NCI-H2107 treated with DMSO at 0.1 percent for 48 hours (cell line): ENCODE measurements around the gene TBX1.

Experiments used
- DNase-seq: peaks from one replicate; lab custom pipeline; 2025; ENCODE audit not compliant: unreplicated experiment; lab: John Stamatoyannopoulos, UW

Gene TBX1

GRCh38 chr22:19810381-19811201 lies 50.0 kb downstream of the TBX1 start:
- DNase-seq: no peak

DNA sequence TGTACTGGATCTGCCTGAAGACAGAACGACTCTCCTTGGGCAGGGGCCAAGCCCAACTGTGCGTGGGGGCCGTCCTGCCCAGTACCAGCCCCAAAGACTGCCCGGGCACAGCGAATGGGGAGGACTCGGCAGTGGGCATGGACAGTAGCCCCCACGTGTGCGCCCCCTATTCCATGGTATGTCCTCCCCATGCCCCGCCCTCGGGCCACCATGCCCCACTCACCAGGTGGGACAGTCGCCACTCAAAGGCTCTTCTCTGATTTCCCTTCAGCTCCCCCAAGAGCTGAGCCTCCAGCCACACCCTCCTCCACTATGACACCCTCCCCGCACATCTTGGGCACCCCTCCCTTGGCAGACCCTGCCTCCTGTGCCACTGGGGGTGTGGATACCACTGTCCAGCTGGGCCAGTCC lies 50.6 kb downstream of the TBX1 start:
- no peak for DNase-seq

DNA sequence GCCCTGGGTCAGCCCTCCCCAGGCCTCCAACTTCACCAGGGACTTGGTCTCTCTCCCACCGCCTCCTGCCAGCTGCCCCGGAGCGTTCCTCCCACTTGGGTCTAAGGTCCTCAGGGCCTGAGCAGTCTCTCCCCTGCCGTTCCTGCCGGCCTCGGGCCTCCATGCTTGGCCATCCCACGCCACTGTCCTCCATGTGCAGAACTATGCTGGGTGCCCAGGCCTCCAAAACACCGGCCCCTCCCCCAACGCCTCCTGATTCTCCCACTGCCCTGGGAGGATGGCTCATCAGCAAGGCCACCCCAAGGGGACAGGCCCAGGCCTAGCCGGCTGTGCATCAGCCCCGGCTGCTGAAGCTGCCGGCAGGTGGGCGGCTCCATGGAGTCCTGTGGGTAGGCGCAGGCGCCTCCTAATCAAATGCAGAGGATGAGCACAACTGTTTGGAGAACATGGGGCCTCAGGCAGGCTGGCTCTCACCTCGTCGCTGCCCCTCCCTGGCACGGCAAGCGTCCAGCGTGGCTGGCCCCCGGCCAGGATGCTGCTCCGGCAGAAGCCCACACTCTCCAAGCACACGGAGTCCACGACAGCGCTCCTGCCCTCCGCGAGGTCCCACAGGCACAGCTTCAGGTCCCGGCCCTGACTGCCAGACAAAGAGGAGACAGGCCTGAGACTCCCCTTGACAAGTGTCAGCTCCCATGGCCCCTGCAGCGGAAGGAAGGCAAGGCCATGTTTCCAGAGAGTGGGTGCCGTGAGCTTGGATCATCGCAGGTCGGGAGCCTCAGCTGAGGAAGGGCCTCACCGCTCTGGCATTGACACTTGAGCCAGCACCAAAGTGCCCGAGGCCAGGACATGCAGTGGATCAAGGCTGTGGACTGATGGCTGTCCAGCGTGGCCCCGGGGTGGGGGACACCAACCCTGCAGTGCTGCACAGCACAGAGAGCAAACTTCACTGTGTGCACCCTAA lies 51.5 kb downstream of the TBX1 start:
- no peak for DNase-seq

DNA sequence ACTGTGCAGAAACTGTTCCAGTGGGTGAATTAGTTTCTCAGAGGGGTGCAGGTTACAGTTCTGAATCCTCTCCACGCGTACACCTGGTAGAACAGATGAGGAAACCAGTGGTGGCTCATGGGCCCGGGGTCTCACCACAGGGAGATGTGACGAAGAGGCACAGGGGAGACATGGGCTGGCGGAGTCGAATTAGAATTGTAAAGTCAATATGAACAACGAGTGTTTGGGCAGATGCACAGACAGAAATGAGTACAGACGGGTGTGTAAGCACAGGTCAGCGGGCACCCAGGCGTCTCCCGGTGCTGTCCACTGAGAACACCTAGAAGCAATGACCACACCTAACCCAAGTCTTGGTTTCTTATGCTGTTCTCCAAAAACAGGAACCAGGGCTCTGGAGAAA lies 52.3 kb downstream of the TBX1 start:
- no peak for DNase-seq

- no peak for DNase-seq
Observed at GRCh38 chr22:19814428-19814827, 53.9 kb downstream of the TBX1 start.

DNA sequence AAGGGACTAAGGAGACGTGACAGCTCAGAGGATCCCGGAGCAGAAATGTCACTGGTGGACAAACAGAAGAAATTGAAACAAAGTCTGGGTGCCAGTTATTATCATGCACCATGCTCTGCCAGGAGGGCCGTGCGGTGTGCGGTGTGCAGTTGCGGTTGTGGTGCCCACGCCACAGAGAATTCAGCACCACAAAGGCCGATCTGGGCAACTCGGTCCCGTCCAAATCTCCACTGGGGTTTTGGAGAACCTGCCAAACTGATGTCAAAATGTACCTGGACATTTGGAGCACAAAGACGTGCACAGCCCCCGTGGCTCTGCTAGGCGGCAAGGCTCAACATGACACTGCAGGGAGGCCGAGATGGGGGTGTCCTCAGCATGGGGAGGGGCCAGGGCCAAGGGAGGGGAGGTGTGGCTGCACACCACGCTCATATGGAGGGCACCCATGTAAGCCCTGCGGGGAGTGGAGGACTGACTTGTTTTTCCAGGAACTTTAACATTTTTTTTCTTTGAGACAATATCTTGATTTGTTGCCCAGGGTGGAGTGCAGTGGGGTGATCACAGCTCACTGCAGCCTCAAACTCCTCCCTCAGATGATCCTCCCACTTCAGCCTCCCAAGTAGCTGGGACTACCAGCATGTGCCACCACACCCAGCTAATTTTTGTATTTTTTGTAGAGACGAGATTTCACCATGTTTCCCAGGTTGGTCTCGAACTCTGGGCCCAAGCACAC lies 54.7 kb downstream of the TBX1 start:
- no peak for DNase-seq

GRCh38 chr22:19815823-19816290 lies 55.3 kb downstream of the TBX1 start:
- no peak for DNase-seq

DNA sequence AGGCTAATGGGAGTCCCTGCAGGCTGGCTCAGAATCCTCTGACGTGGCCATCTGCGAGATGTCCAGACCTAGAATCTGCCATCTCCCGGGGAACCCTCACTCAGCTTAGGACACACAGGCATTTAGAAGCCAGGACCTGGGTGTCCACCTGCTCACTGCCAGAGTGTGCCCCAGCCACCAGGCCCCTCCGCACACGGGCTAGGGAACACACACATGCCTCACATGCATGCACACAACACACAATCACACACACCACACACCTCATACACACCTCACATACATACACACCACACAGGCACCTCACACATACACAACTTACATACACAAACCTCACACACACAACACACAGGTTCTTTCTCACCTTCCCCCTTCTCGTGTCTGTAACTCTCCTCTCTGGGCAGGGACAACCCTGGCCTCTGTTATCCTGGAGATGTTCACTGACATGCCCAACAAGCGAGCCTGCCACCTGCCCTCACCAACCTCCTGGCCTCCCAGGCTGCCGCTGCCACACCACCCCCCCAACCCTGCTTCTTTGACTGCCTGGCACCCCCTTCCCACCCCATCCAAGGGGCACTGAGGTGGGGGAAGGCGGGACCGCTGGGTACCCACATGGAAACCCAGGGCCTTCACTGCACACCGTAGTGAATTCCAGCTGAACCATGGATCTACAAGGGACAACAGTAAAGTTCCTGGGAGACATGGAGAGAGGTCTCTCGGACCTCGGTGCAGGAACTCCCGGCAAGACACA lies 56.0 kb downstream of the TBX1 start:
- no peak for DNase-seq
